H9 (cell line): ENCODE results near the gene CYB561D1. TPM values are rescaled to one million over a fixed set of nuclear protein-coding genes. Genes with fewer than 3 reads are reported as not detected.
A peak's percentile ranks its signal among the peaks of the same experiment; 100 is the strongest.

Experiments used
- DNase-seq: peaks from one replicate; pipeline ENCODE4 v3.0.0-alpha.2; 2017
- H2AFZ ChIP-seq: one replicate; pipeline ENCODE4 v1.6.1; 2013; ENCODE audit warnings: mild to moderate bottlenecking, low read length, control low read depth, moderate library complexity
- H2AK5ac ChIP-seq: 2 replicates; pipeline ENCODE4 v1.6.1; 2013; ENCODE audit warnings: low read length, control low read depth, mixed read lengths; ENCODE audit not compliant: insufficient read length
- H2BK120ac ChIP-seq: one replicate; pipeline ENCODE4 v1.6.1; 2013; ENCODE audit warnings: low read depth, mild to moderate bottlenecking, low read length, control low read depth, inconsistent platforms; ENCODE audit not compliant: poor library complexity, severe bottlenecking
- H2BK12ac ChIP-seq: 2 replicates; pipeline ENCODE4 v1.6.1; 2013; ENCODE audit warnings: low read length, control low read depth, mixed read lengths, low read depth; ENCODE audit not compliant: insufficient read length
- H2BK15ac ChIP-seq: 2 replicates; pipeline ENCODE4 v1.6.1; 2013; ENCODE audit warnings: low read depth, low read length, control low read depth
- H2BK20ac ChIP-seq: one replicate; pipeline ENCODE4 v1.6.1; 2013; ENCODE audit warnings: low read depth, mild to moderate bottlenecking, low read length, control low read depth, inconsistent platforms; ENCODE audit not compliant: poor library complexity, severe bottlenecking
- H2BK5ac ChIP-seq: 2 replicates; pipeline ENCODE4 v1.6.1; 2013; ENCODE audit warnings: low read length, control low read depth, mixed read lengths; ENCODE audit not compliant: insufficient read length
- H3K14ac ChIP-seq: 2 replicates; pipeline ENCODE4 v1.6.1; 2013; ENCODE audit warnings: low read length, control low read depth; ENCODE audit not compliant: insufficient read depth
- H3K18ac ChIP-seq: 2 replicates; pipeline ENCODE4 v1.6.1; 2013; ENCODE audit warnings: low read depth, mild to moderate bottlenecking, mixed read lengths, low read length, control low read depth; ENCODE audit not compliant: insufficient read length
- H3K23ac ChIP-seq: 2 replicates; pipeline ENCODE4 v1.6.1; 2013; ENCODE audit warnings: low read length, control low read depth, mixed read lengths, low read depth; ENCODE audit not compliant: insufficient read length
- H3K23me2 ChIP-seq: 2 replicates; pipeline ENCODE4 v1.6.1; 2013; ENCODE audit warnings: low read depth, mild to moderate bottlenecking, mixed read lengths, low read length, control low read depth; ENCODE audit not compliant: insufficient read length, poor library complexity, severe bottlenecking
- H3K27ac ChIP-seq: 2 replicates; pipeline ENCODE4 v1.5.1; 2013; ENCODE audit warnings: low read length, control low read depth, mixed read lengths, low read depth; ENCODE audit not compliant: insufficient read length
- H3K27me3 ChIP-seq: 2 replicates; pipeline ENCODE4 v1.6.1; 2013; ENCODE audit warnings: low read length, control low read depth, inconsistent platforms; ENCODE audit not compliant: insufficient read depth
- H3K4ac ChIP-seq: 2 replicates; pipeline ENCODE4 v1.6.1; 2013; ENCODE audit warnings: low read depth, mild to moderate bottlenecking, control low read depth, inconsistent platforms, low read length, moderate library complexity
- H3K4me1 ChIP-seq: 2 replicates; pipeline ENCODE4 v1.6.1; 2013; ENCODE audit warnings: low read length, control low read depth, inconsistent platforms; ENCODE audit not compliant: insufficient read depth
- H3K4me2 ChIP-seq: 2 replicates; pipeline ENCODE4 v1.6.1; 2013; ENCODE audit warnings: low read length, control low read depth, mixed read lengths; ENCODE audit not compliant: insufficient read length, insufficient read depth
- H3K56ac ChIP-seq: 2 replicates; pipeline ENCODE4 v1.6.1; 2013; ENCODE audit warnings: low read depth, mild to moderate bottlenecking, mixed read lengths, low read length, control low read depth; ENCODE audit not compliant: insufficient read length
- H3K79me1 ChIP-seq: 2 replicates; pipeline ENCODE4 v1.6.1; 2013; ENCODE audit warnings: low read depth, mild to moderate bottlenecking, moderate library complexity, low read length, control low read depth, inconsistent platforms; ENCODE audit not compliant: insufficient read depth, poor library complexity, severe bottlenecking
- H3K79me2 ChIP-seq: 2 replicates; pipeline ENCODE4 v1.6.1; 2013; ENCODE audit warnings: low read length, control low read depth, inconsistent platforms; ENCODE audit not compliant: insufficient read depth
- H3K9ac ChIP-seq: 2 replicates; pipeline ENCODE4 v1.6.1; 2013; ENCODE audit warnings: low read length, control low read depth, mixed read lengths; ENCODE audit not compliant: insufficient read length; ENCODE audit errors: extremely low read depth
- H3K9me3 ChIP-seq: one replicate; pipeline ENCODE4 v1.6.1; 2013; ENCODE audit warnings: low read depth, low read length, inconsistent platforms; ENCODE audit not compliant: control insufficient read depth
- H3T11ph ChIP-seq: one replicate; pipeline ENCODE4 v1.6.1; 2013; ENCODE audit warnings: mild to moderate bottlenecking, low read length, control low read depth, inconsistent platforms
- H4K20me1 ChIP-seq: one replicate; pipeline ENCODE4 v1.6.1; 2013; ENCODE audit not compliant: control insufficient read depth, insufficient read length, insufficient read depth
- H4K5ac ChIP-seq: 2 replicates; pipeline ENCODE4 v1.6.1; 2013; ENCODE audit warnings: low read depth, mild to moderate bottlenecking, mixed read lengths, low read length, control low read depth; ENCODE audit not compliant: insufficient read length
- H4K8ac ChIP-seq: replicated peaks from 2 replicates; pipeline ENCODE4 v1.6.1; 2013; ENCODE audit warnings: low read length, control low read depth, mixed read lengths, low read depth; ENCODE audit not compliant: insufficient read length
- H4K91ac ChIP-seq: 2 replicates; pipeline ENCODE4 v1.6.1; 2013; ENCODE audit warnings: low read depth, mild to moderate bottlenecking, moderate library complexity, mixed read lengths, low read length, control low read depth; ENCODE audit not compliant: insufficient read length
- H3K27ac Mint-ChIP-seq, 3 experiments: 2 replicates in 2 of 3; 3 replicates in 1 of 3; pipeline ENCODE4 v1.8.0; 2020 to 2021; ENCODE audit warnings: mixed read lengths in 3 of 3, mild to moderate bottlenecking in 1 of 3, moderate library complexity in 1 of 3
- H3K27me3 Mint-ChIP-seq: 2 replicates; pipeline ENCODE4 v1.8.0; 2021; ENCODE audit warnings: low read depth, mild to moderate bottlenecking, moderate library complexity, mixed read lengths
- H3K36me3 Mint-ChIP-seq, 3 experiments: 2 replicates in 2 of 3; 3 replicates in 1 of 3; pipeline ENCODE4 v1.8.0; 2020 to 2021; ENCODE audit warnings: low read depth in 3 of 3, mixed read lengths in 3 of 3; ENCODE audit not compliant: insufficient read depth in 1 of 3
- H3K4me1 Mint-ChIP-seq, 2 experiments: 2 replicates each; pipeline ENCODE4 v1.8.0; 2020; ENCODE audit warnings: mixed read lengths in 2 of 2
- H3K4me3 Mint-ChIP-seq, 2 experiments: 2 replicates in 1 of 2; 3 replicates in 1 of 2; pipeline ENCODE4 v1.8.0; 2020 to 2021; ENCODE audit warnings: mild to moderate bottlenecking in 2 of 2, mixed read lengths in 2 of 2, moderate library complexity in 1 of 2
- H3K9me3 Mint-ChIP-seq, 2 experiments: 2 replicates in 1 of 2; 3 replicates in 1 of 2; pipeline ENCODE4 v1.8.0; 2020; ENCODE audit warnings: mild to moderate bottlenecking in 2 of 2, mixed read lengths in 2 of 2, moderate library complexity in 1 of 2
- WGBS: extraction: QIAGEN DNeasy Blood & Tissue Kit; methylation state at CpG from one replicate; pipeline ENCODE4 v1.1.7; 2013; ENCODE audit warnings: missing lambda C conversion rate, low lambda C conversion rate, mixed read lengths; ENCODE audit not compliant: insufficient read length; ENCODE audit errors: extremely low coverage; 5-methylcytosine and 5-hydroxymethylcytosine counted together
- total RNA-seq: library from RNA; stranded (reverse); gene quantifications from 2 replicates; pipeline ENCODE4 v1.2.1, GENCODE V29; 2021
- TF ChIP-seq, protein P1 (sequence below): fragments of 200-600 bp; sonication (generic); conservative IDR thresholded peaks from 3 replicates; pipeline ENCODE4 v1.8.0; 2021; ENCODE audit warnings: antibody characterized with exemption, mild to moderate bottlenecking

CYB561D1 gene
- total RNA-seq, 1 experiment from 2014 or later, result 6.5 TPM

DNA sequence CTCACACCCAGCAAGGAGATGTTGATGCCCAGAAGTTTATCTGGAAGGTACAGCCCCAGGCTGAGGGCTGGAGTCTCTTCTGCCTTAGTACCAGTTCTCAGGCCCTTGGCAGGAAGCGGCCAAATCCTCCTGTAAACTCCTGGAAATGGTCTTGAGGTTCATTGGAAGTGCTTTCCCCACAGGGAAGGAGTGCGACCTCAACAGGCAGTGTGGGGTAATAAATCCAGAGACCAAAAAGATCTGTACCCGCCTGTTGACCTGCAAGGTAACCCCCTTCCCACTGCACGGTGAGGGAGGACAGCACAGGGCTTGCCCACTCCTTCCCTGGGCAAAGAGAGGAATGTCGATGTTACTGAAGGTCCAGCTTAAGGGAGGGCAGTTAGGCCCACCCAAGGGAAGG lies 5.7 kb upstream of the CYB561D1 start:
- no peak overlapping the region for H2BK20ac ChIP-seq
- H3K4me1 ChIP-seq, result peaks cover 2% of the 10 kb centered on the region; the same call in 1 of the 2 replicates
- Mint-ChIP-seq H3K27me3 (no peaks in the 10 kb centered on the region; the same call in 1 of the 2 replicates), H3K9me3 (no peaks in the 10 kb centered on the region), H3K36me3 (peaks cover 5 to 53% (median 11%) of the 10 kb centered on the region in 3 experiments; a peak in 6 of 7 replicates), H3K27ac (no peak overlapping the region; a peak in 1 of 7 replicates), H3K4me3 (no peak overlapping the region; a peak in 1 of 5 replicates), H3K4me1 (peaks cover 12 to 20% of the 10 kb centered on the region in 2 experiments)
- H4K20me1 ChIP-seq, result no peaks in the 10 kb centered on the region
- H3K4me2 ChIP-seq, result no peak overlapping the region
- no peak overlapping the region for H3K4ac ChIP-seq
- H3T11ph ChIP-seq, result no peak overlapping the region
- H3K27ac ChIP-seq, result no peak overlapping the region
- no peak overlapping the region for H2BK15ac ChIP-seq
- H2AK5ac ChIP-seq, result no peak overlapping the region
- WGBS, result no CpG with 5 or more reads among the region's 5 CpGs
- no peaks in the 10 kb centered on the region for H3K79me2 ChIP-seq
- no peak overlapping the region for H2BK5ac ChIP-seq
- H4K5ac ChIP-seq, result no peak overlapping the region
- no peak overlapping the region for H4K8ac ChIP-seq
- no peak overlapping the region for H2AFZ ChIP-seq
- H2BK120ac ChIP-seq, result no peak overlapping the region
- H3K27me3 ChIP-seq, result no peaks in the 10 kb centered on the region
- H3K23ac ChIP-seq, result no peak overlapping the region
- H3K79me1 ChIP-seq, result no peaks in the 10 kb centered on the region
- no peak overlapping the region for H2BK12ac ChIP-seq
- no peak overlapping the region for H3K56ac ChIP-seq
- H3K9me3 ChIP-seq, result no peaks in the 10 kb centered on the region
- TF ChIP-seq, protein P1, sequence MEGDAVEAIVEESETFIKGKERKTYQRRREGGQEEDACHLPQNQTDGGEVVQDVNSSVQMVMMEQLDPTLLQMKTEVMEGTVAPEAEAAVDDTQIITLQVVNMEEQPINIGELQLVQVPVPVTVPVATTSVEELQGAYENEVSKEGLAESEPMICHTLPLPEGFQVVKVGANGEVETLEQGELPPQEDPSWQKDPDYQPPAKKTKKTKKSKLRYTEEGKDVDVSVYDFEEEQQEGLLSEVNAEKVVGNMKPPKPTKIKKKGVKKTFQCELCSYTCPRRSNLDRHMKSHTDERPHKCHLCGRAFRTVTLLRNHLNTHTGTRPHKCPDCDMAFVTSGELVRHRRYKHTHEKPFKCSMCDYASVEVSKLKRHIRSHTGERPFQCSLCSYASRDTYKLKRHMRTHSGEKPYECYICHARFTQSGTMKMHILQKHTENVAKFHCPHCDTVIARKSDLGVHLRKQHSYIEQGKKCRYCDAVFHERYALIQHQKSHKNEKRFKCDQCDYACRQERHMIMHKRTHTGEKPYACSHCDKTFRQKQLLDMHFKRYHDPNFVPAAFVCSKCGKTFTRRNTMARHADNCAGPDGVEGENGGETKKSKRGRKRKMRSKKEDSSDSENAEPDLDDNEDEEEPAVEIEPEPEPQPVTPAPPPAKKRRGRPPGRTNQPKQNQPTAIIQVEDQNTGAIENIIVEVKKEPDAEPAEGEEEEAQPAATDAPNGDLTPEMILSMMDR, result peak; percentile 51
- H3K23me2 ChIP-seq, result peaks cover 11% of the 10 kb centered on the region
- H3K14ac ChIP-seq, result no peak overlapping the region
- no peak overlapping the region for H4K91ac ChIP-seq
- no peak overlapping the region for H3K18ac ChIP-seq
- no peak for DNase-seq
- no peak overlapping the region for H3K9ac ChIP-seq
